Endometrial microvascular endothelial cells (primary cell): ENCODE measurements around the gene ACR. TPM values are rescaled to one million over a fixed set of nuclear protein-coding genes. Genes with fewer than 3 reads are reported as not detected.

Experiments
- total RNA-seq: library from RNA; depleted of rRNA; stranded (reverse); fragments of >200 nt; gene quantifications from one replicate; pipeline ENCODE4 v1.2.3, GENCODE V29; 2015; ENCODE audit errors: inconsistent ontology term

The ACR gene
- total RNA-seq, 1 donor from 2014 or later = 0.65 TPM

Other genes with a start within 250 kb of the ACR start
- gene LMF2, start 230.5 kb upstream of the ACR start, total RNA-seq = 73.8 TPM
- gene NCAPH2, start 230.0 kb upstream of the ACR start, total RNA-seq = 53.9 TPM
- gene SCO2, start 212.6 kb upstream of the ACR start, total RNA-seq = 1.1 TPM
- 16.1 TPM for gene TYMP, start 208.2 kb upstream of the ACR start, total RNA-seq
- not detected for gene KLHDC7B, start 192.3 kb upstream of the ACR start, total RNA-seq
- gene SYCE3, start 175.3 kb upstream of the ACR start, total RNA-seq = not detected
- 3.2 TPM for gene CPT1B, start 159.8 kb upstream of the ACR start, total RNA-seq
- 41.0 TPM for gene CHKB, start 155.4 kb upstream of the ACR start, total RNA-seq
- 0.93 TPM for gene MAPK8IP2, start 137.4 kb upstream of the ACR start, total RNA-seq
- gene ARSA, start 110.1 kb upstream of the ACR start, total RNA-seq = 55.8 TPM
- 22.2 TPM for gene SHANK3, start 65.4 kb upstream of the ACR start, total RNA-seq
- gene RABL2B, start 45.4 kb downstream of the ACR start, total RNA-seq = 9.9 TPM